ENCODE measurements around the gene BFSP1.

The BFSP1 gene

DNA sequence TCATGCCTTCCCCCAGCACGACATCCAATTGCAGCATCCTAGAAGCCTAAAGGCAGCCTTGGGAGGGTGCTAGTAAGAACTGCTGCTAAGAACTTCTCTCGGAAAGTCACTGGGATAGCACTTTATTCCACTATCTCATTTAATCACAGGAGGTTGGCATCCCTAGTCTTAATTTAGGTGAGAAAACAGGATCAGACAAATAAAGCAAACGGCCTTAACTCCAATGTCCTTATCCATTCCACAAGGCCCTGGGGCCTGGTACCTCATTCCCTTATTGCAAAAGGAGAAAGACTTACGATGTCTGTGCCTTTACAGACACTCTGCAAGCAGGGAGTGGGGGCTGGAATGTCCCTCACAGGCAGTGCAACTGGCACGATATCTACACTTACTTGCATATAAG, 60.7 kb downstream of the BFSP1 start:
- TF ChIP-seq, protein P1, sequence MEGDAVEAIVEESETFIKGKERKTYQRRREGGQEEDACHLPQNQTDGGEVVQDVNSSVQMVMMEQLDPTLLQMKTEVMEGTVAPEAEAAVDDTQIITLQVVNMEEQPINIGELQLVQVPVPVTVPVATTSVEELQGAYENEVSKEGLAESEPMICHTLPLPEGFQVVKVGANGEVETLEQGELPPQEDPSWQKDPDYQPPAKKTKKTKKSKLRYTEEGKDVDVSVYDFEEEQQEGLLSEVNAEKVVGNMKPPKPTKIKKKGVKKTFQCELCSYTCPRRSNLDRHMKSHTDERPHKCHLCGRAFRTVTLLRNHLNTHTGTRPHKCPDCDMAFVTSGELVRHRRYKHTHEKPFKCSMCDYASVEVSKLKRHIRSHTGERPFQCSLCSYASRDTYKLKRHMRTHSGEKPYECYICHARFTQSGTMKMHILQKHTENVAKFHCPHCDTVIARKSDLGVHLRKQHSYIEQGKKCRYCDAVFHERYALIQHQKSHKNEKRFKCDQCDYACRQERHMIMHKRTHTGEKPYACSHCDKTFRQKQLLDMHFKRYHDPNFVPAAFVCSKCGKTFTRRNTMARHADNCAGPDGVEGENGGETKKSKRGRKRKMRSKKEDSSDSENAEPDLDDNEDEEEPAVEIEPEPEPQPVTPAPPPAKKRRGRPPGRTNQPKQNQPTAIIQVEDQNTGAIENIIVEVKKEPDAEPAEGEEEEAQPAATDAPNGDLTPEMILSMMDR (IDR thresholded peaks at IDR 0.05; ENCODE audit: low read depth, low read length): no peak
- no peak for DNase-seq (ENCODE audit: low read depth in 2 of 2)

DNA sequence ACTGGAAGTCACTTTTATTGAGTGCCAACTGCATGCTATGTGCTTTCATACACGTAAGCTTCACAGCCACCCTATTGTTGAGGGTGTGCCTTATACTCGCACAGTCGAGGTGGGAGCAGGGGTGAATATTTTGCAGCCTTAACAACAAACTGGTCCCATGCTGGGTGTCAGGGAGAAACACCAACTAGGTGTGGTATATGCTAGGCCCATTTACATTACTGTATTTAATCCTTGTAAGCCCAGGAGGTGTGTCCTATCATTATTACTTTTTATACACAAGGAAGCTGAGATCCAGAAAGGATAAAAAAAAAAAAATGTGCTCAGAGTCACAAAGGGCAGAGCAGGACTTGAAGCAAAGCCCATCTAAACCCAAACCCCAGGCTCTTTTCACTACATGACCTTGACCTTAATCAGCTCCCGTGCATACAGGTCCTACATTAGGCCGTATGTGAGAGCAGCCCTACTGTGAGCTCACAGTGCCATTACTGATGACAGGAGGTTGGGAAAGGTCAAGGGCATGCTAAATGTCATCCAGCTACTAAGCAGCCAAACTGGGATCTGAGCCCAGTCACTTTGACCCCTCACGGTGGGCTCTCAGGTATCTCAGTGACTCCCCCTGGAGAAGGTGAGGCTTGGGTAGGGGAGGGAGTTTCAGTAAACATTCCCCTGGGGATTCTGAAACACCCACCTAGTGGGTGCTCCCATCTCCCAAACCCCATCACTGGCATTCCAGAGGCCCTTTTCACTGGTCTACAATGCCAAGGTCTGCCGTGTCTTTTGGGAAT, 61.7 kb downstream of the BFSP1 start:
- no peak overlapping the region for H3K4me3 ChIP-seq (replicated peaks in 1 of 2; ENCODE audit: low read depth in 2 of 2, low read length in 2 of 2)
- DNase-seq (ENCODE audit: low read depth in 2 of 2): no peak
- TF ChIP-seq, protein P1 (IDR thresholded peaks at IDR 0.05; ENCODE audit: low read depth, low read length): no peak

More for the DNA sequence above, 60.7 kb downstream of the BFSP1 start:
- no peak overlapping the region for H3K4me3 ChIP-seq (replicated peaks in 1 of 2; ENCODE audit: low read depth in 2 of 2, low read length in 2 of 2)

DNA sequence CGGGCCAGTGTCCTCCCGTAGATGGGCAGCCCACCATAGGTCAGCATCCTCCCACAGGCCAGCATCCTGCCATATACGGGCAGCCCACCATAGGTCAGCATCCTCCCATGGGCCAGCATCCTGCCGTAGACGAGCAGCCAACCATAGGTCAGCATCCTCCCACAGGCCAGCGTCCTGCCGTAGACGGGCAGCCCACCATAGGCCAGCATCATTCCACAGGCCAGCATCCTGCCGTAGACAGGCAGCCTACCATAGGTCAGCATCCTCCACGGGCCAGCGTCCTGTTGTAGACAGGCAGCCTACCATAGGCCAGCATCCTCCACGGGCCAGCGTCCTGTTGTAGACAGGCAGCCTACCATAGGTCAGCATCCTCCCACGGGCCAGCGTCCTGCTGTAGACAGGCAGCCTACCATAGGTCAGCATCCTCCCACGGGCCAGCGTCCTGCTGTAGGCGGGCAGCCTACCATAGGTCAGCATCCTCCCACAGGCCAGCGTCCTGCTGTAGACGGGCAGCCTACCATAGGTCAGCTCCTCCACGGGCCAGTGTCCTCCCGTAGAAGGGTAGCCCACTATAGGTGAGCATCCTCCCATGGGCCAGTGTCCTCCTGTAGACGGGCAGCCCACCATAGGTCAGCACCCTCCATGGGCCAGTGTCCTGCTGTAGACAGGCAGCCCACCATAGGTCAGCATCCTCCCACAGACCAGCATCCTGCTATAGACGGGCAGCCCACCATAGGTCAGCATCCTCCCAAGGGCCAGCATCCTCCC, 62.9 kb downstream of the BFSP1 start:
- H3K4me3 ChIP-seq (replicated peaks in 1 of 2; ENCODE audit: low read depth in 2 of 2, low read length in 2 of 2): no peak overlapping the region
- TF ChIP-seq, protein P1 (IDR thresholded peaks at IDR 0.05; ENCODE audit: low read depth, low read length): no peak
- DNase-seq (ENCODE audit: low read depth in 2 of 2): no peak

DNA sequence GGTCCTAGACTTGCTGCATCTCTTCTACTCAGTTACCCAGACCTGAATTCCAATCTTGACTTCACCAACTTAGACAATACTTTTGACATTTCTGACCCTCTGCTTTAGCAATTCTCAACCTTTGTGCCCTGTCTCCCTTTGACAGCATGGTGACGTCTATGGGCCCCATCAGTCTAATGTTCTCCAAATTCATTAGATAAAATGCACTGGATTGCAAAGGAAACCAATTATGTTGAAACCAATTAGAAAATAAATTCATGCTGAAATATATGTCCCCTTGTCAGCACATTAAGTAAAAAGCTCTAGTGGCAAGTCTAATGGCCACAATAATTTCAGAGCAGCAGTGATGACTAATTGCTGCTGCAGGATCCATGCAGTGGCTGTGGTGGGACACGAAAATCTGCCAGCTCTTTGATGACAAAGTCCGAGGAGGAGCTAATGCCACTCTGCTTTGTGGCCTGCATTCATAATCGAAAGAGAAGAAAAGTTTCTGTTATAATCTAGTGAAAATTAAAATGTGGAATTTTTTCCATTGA, 64.0 kb downstream of the BFSP1 start:
- TF ChIP-seq, protein P1 (IDR thresholded peaks at IDR 0.05; ENCODE audit: low read depth, low read length): no peak
- DNase-seq (ENCODE audit: low read depth in 2 of 2): no peak
- H3K4me3 ChIP-seq (replicated peaks in 1 of 2; ENCODE audit: low read depth in 2 of 2, low read length in 2 of 2): no peak overlapping the region

DNA sequence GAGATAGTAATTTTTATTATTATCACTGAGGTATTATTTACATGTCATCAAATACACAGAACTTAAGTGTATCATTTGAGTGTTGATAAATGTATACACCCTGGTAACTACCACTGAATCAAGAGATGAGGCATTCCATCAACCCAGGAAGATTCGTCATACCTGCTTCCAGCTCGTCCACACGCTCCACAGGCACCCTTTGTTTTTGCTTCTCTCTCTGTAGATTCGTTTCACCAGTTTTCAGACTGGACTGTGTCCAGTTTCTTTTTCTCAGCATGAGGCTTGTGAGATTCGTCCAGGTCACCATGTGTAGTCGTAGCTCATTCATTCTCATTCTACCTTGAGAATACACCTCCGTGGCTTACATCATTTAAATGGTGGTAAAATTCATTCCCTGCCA, 64.5 kb downstream of the BFSP1 start:
- TF ChIP-seq, protein P1 (IDR thresholded peaks at IDR 0.05; ENCODE audit: low read depth, low read length): no peak
- DNase-seq (ENCODE audit: low read depth in 2 of 2): no peak
- H3K4me3 ChIP-seq (replicated peaks in 1 of 2; ENCODE audit: low read depth in 2 of 2, low read length in 2 of 2): no peak overlapping the region

DNA sequence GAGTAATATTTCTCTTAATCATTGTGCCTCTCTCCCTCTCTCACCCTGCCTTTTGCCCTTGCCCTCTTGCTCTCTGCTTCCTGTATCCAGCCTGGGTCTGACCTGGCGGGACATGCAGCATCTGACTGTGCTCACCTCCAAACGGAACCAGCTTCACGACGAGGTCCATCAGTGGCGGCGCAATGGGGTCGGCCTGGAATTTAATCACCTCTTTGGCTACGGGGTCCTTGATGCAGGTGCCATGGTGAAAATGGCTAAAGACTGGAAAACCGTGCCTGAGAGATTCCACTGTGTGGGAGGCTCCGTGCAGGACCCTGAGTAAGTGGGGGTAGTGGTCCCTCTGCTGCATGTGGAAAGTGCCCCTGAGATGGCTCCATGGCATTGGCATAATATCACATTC, 65.9 kb downstream of the BFSP1 start:
- H3K4me3 ChIP-seq (replicated peaks in 1 of 2; ENCODE audit: low read depth in 2 of 2, low read length in 2 of 2): no peak overlapping the region
- TF ChIP-seq, protein P1 (IDR thresholded peaks at IDR 0.05; ENCODE audit: low read depth, low read length): no peak
- no peak for DNase-seq (ENCODE audit: low read depth in 2 of 2)
